Measurements from ENCODE around the gene AGO3. TPM values are rescaled to one million over a fixed set of nuclear protein-coding genes. Genes with fewer than 3 reads are reported as not detected.

The AGO3 gene
- total and polyA plus RNA-seq, 2 of the 13 experiments (the other 11 are each of a cell fraction or from before 2014, with no cell fraction given) = 21.2 to 27.1 TPM

DNA sequence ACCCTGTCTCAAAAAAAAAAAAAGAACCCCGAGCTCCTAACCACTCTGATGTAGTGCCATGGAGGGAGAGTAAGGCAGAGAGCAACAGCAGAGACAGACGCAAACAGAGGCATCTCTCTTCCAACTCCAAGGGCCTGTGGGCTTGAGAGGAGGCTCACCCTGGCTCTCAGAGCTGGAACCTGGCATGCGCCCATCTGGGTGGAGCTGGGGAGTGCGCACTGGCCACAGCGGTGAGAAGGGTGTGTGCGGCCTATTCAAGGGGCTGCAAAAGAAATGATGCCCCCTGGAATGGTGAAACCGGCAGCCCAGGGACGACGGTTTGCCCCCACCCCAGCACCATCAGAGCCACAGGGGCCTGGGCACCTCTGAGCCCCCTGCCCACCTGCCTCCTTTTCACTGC, 176.5 kb downstream of the AGO3 start (continued):
- no peak for TF ChIP-seq ZNF609 (CRISPR knock-in tag; IDR thresholded peaks at IDR 0.05; ENCODE audit: borderline replicate concordance)
- no peak for TF ChIP-seq POGZ (CRISPR knock-in tag; IDR thresholded peaks at IDR 0.05)
- TF ChIP-seq ZSCAN20 (CRISPR knock-in tag; IDR thresholded peaks at IDR 0.05; ENCODE audit: borderline replicate concordance) = no peak
- no peak for TF ChIP-seq NFIC (IDR thresholded peaks at IDR 0.05; ENCODE audit: low read length)

- H4K20me1 ChIP-seq (ENCODE audit: insufficient read depth, low read length) = no peaks in the 10 kb centered on the region
- no TSS peak for BruUV-seq (replicated peaks)
- H3K4me2 ChIP-seq (ENCODE audit: low read depth, low read length) = no peak overlapping the region
- H3K9me3 ChIP-seq (ENCODE audit: low read length) = no peaks in the 10 kb centered on the region
- POLR2A ChIA-PET = no interaction called here
- H2AFZ ChIP-seq (ENCODE audit: low read length) = no peak overlapping the region
- H3K9ac ChIP-seq (ENCODE audit: insufficient read depth, low read depth, low read length) = no peak overlapping the region
- TF ChIP-seq PAF1 (CRISPR knock-in tag; IDR thresholded peaks at IDR 0.05) (no peak), MAFF (IDR thresholded peaks at IDR 0.05; ENCODE audit: low read depth, low read length) (peak; percentile 49), ATF2 (CRISPR knock-in tag; IDR thresholded peaks at IDR 0.05) (no peak), SNAPC5 (CRISPR knock-in tag; IDR thresholded peaks at IDR 0.05; ENCODE audit: borderline replicate concordance) (no peak), ZMYM3 (CRISPR knock-in tag; IDR thresholded peaks at IDR 0.05) (peak; percentile 68), ZNF235 (CRISPR knock-in tag; IDR thresholded peaks at IDR 0.05; ENCODE audit: borderline replicate concordance) (no peak), ZNF768 (CRISPR knock-in tag; IDR thresholded peaks at IDR 0.05) (peak; percentile 98), MAFK (conservative IDR thresholded peaks at IDR 0.05 in 1 of 2, IDR thresholded peaks at IDR 0.05 in 1 of 2; ENCODE audit: low read length in 2 of 2) (peak; percentile 63 to 69)
- DNase-seq (ENCODE audit: low spot score) (no peak), ATAC-seq (no peak), FAIRE-seq (no peak)
- H3K36me3 ChIP-seq (replicated peaks in 1 of 2; ENCODE audit: control insufficient read depth in 1 of 2, insufficient read depth in 2 of 2, low read length in 2 of 2) = no peaks in the 10 kb centered on the region
- WGBS (ENCODE audit: low lambda C conversion rate) = 60% methylated on average over 12 of the region's 14 CpGs
- H3K79me2 ChIP-seq (ENCODE audit: insufficient read depth, low read length) = no peaks in the 10 kb centered on the region
- peaks cover 4 to 24% of the 10 kb centered on the region in 2 experiments; a peak in 4 of 5 replicates for H3K27me3 ChIP-seq (ENCODE audit: control insufficient read depth in 1 of 2, insufficient read depth in 2 of 2, low read length in 2 of 2)
- CTCF ChIA-PET (ENCODE audit: low intra/inter-chr PET ratio, low total read pairs) = no interaction called here
- intact Hi-C loops (cut with micrococcal nuclease; ENCODE audit: unreplicated experiment) = no loop called here
- H3K27ac ChIP-seq (ENCODE audit: extremely low read length, insufficient read depth, low read length) = no peak overlapping the region
- H3K4me1 ChIP-seq (ENCODE audit: insufficient read depth, low read length) = peaks cover 32% of the 10 kb centered on the region
- in situ Hi-C loops (cut with HindIII; ENCODE audit: extremely low pct_ligation_motif_present, low pct_unique_long_range_greater_than_20kb) = no loop called here
- H3K4me3 ChIP-seq (replicated peaks in 1 of 3; ENCODE audit: insufficient read depth in 1 of 3, low read depth in 2 of 3, low read length in 3 of 3) = no peak overlapping the region
Measured at GRCh38 chr1:36108314-36108713, 177.4 kb downstream of the AGO3 start.
